ENCODE measurements around the gene UBN2.

DNA sequence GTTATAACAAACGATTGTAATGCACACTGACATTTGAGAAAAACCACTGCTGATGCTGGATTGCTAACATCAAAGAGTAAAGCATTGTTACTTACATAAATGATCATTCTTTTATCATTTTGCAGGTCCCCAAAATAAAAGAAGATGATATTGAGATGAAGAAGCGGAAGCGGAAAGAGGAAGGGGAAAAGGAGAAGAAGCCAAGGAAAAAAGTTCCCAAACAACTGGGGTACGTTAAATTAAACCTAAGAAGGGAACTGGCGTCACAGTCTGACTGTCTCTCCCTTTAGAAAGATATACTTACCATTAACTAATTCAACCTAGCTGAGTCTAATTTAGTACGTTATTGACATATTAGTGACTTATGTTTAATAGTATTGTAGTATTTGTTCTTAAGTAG is 28.1 kb downstream of the UBN2 start:
- TF ChIP-seq POLR2AphosphoS5 (IDR thresholded peaks at IDR 0.05; ENCODE audit: borderline replicate concordance, low read depth, low read length) (no peak), EZH2 (IDR thresholded peaks at IDR 0.05) (no peak)

Measured in SK-N-MC (cell line).